ENCODE results near the gene PEAR1. TPM values are rescaled to one million over a fixed set of nuclear protein-coding genes. Genes with fewer than 3 reads are reported as not detected.

The PEAR1 gene
- total RNA-seq, 2 donors from 2014 or later, result 7.9 to 12.5 TPM

DNA sequence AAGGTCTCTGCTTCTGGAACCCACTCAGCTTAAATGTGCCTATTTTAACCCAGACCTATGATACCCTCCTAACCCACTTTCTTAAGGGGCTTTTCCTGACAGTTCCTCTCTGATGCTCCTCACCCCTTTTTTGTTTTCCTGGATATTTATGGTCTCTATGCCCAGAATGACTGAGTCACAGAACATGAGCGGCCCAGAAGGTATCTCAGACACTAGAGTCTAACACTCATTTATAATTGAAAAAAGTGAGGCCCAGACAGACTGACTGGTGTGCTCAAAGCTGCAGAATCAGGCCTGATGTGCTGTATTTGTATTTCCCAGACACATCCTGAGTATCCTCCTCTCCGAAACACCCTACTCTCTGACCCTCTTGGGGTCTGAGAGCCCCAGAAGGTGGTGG, 70.9 kb downstream of the PEAR1 start:
- H3K4me3 ChIP-seq, result no peak overlapping the region
- no peaks in the 10 kb centered on the region for H3K4me1 ChIP-seq
- no peak overlapping the region for H3K27ac ChIP-seq
- H3K27me3 ChIP-seq, result no peaks in the 10 kb centered on the region
- TF ChIP-seq, protein P1, sequence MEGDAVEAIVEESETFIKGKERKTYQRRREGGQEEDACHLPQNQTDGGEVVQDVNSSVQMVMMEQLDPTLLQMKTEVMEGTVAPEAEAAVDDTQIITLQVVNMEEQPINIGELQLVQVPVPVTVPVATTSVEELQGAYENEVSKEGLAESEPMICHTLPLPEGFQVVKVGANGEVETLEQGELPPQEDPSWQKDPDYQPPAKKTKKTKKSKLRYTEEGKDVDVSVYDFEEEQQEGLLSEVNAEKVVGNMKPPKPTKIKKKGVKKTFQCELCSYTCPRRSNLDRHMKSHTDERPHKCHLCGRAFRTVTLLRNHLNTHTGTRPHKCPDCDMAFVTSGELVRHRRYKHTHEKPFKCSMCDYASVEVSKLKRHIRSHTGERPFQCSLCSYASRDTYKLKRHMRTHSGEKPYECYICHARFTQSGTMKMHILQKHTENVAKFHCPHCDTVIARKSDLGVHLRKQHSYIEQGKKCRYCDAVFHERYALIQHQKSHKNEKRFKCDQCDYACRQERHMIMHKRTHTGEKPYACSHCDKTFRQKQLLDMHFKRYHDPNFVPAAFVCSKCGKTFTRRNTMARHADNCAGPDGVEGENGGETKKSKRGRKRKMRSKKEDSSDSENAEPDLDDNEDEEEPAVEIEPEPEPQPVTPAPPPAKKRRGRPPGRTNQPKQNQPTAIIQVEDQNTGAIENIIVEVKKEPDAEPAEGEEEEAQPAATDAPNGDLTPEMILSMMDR (IDR thresholded peaks at IDR 0.05), result no peak
- H3K36me3 ChIP-seq, result peaks cover 70% of the 10 kb centered on the region
- H3K9me3 ChIP-seq, result no peaks in the 10 kb centered on the region
- DNase-seq (ENCODE audit: low spot score), result no peak

MicroRNAs within 50 kb of the gene (microRNA counts, 767-probe panel; counts per million panel counts)
- microRNA hsa-miR-765, result 0 to 31.0 counts per million in 2 donors

Small RNA genes lying within 50 kb of the gene (microRNA-seq; reads per million reads assigned to microRNA genes)
- 0.71 to 2.1 reads per million in 2 donors for gene MIR765 (ENCODE audit: borderline number of aligned reads in 2 of 2, borderline replicate concordance in 1 of 2)

Other genes starting within 250 kb of the PEAR1 start
- 100 to 1,000 TPM; 134 to 173 TPM for gene NES, start 216.3 kb upstream of the PEAR1 start, total RNA-seq
- gene CRABP2, start 188.1 kb upstream of the PEAR1 start, total RNA-seq, result 1 to 10 TPM in 1 of 2 donors, under 1 TPM in 1; 0.67 to 2.5 TPM
- gene METTL25B, start 165.2 kb upstream of the PEAR1 start, total RNA-seq, result 10 to 100 TPM in 1 of 2 donors, 1 to 10 TPM in 1; 7.4 to 15.6 TPM
- 10 to 100 TPM; 13.6 to 18.0 TPM for gene ISG20L2, start 165.0 kb upstream of the PEAR1 start, total RNA-seq
- gene MRPL24, start 152.6 kb upstream of the PEAR1 start, total RNA-seq, result 10 to 100 TPM; 45.8 to 50.5 TPM
- 100 to 1,000 TPM; 110 to 137 TPM for gene HDGF, start 142.0 kb upstream of the PEAR1 start, total RNA-seq
- 10 to 100 TPM; 29.8 to 34.3 TPM for gene PRCC, start 126.2 kb upstream of the PEAR1 start, total RNA-seq
- under 1 TPM; 0.30 to 0.98 TPM for gene SH2D2A, start 76.9 kb upstream of the PEAR1 start, total RNA-seq
- not detected for gene INSRR, start 34.6 kb upstream of the PEAR1 start, total RNA-seq
- gene NTRK1, start 32.9 kb upstream of the PEAR1 start, total RNA-seq, result 1 to 10 TPM in 1 of 2 donors, under 1 TPM in 1; 0.43 to 1.7 TPM
- gene LRRC71, start 26.9 kb downstream of the PEAR1 start, total RNA-seq, result not detected
- 10 to 100 TPM; 26.6 to 33.5 TPM for gene ARHGEF11, start 152.0 kb downstream of the PEAR1 start, total RNA-seq
- not detected for gene ETV3L, start 206.1 kb downstream of the PEAR1 start, total RNA-seq
- gene ETV3, start 244.7 kb downstream of the PEAR1 start, total RNA-seq, result 10 to 100 TPM in 1 of 2 donors, 1 to 10 TPM in 1; 9.0 to 12.0 TPM